H9 (cell line): ENCODE data around the gene SLC15A3. TPM values are rescaled to one million over a fixed set of nuclear protein-coding genes. Genes with fewer than 3 reads are reported as not detected.

ENCODE experiments used
- DNase-seq: peaks from one replicate; pipeline ENCODE4 v3.0.0-alpha.2; 2017
- H2AFZ ChIP-seq: one replicate; pipeline ENCODE4 v1.6.1; 2013; ENCODE audit warnings: mild to moderate bottlenecking, low read length, control low read depth, moderate library complexity
- H2AK5ac ChIP-seq: 2 replicates; pipeline ENCODE4 v1.6.1; 2013; ENCODE audit warnings: low read length, control low read depth, mixed read lengths; ENCODE audit not compliant: insufficient read length
- H2BK120ac ChIP-seq: one replicate; pipeline ENCODE4 v1.6.1; 2013; ENCODE audit warnings: low read depth, mild to moderate bottlenecking, low read length, control low read depth, inconsistent platforms; ENCODE audit not compliant: poor library complexity, severe bottlenecking
- H2BK12ac ChIP-seq: 2 replicates; pipeline ENCODE4 v1.6.1; 2013; ENCODE audit warnings: low read length, control low read depth, mixed read lengths, low read depth; ENCODE audit not compliant: insufficient read length
- H2BK15ac ChIP-seq: 2 replicates; pipeline ENCODE4 v1.6.1; 2013; ENCODE audit warnings: low read depth, low read length, control low read depth
- H2BK20ac ChIP-seq: one replicate; pipeline ENCODE4 v1.6.1; 2013; ENCODE audit warnings: low read depth, mild to moderate bottlenecking, low read length, control low read depth, inconsistent platforms; ENCODE audit not compliant: poor library complexity, severe bottlenecking
- H2BK5ac ChIP-seq: 2 replicates; pipeline ENCODE4 v1.6.1; 2013; ENCODE audit warnings: low read length, control low read depth, mixed read lengths; ENCODE audit not compliant: insufficient read length
- H3K14ac ChIP-seq: 2 replicates; pipeline ENCODE4 v1.6.1; 2013; ENCODE audit warnings: low read length, control low read depth; ENCODE audit not compliant: insufficient read depth
- H3K18ac ChIP-seq: 2 replicates; pipeline ENCODE4 v1.6.1; 2013; ENCODE audit warnings: low read depth, mild to moderate bottlenecking, mixed read lengths, low read length, control low read depth; ENCODE audit not compliant: insufficient read length
- H3K23ac ChIP-seq: 2 replicates; pipeline ENCODE4 v1.6.1; 2013; ENCODE audit warnings: low read length, control low read depth, mixed read lengths, low read depth; ENCODE audit not compliant: insufficient read length
- H3K23me2 ChIP-seq: 2 replicates; pipeline ENCODE4 v1.6.1; 2013; ENCODE audit warnings: low read depth, mild to moderate bottlenecking, mixed read lengths, low read length, control low read depth; ENCODE audit not compliant: insufficient read length, poor library complexity, severe bottlenecking
- H3K27ac ChIP-seq: 2 replicates; pipeline ENCODE4 v1.5.1; 2013; ENCODE audit warnings: low read length, control low read depth, mixed read lengths, low read depth; ENCODE audit not compliant: insufficient read length
- H3K27me3 ChIP-seq: 2 replicates; pipeline ENCODE4 v1.6.1; 2013; ENCODE audit warnings: low read length, control low read depth, inconsistent platforms; ENCODE audit not compliant: insufficient read depth
- H3K4ac ChIP-seq: 2 replicates; pipeline ENCODE4 v1.6.1; 2013; ENCODE audit warnings: low read depth, mild to moderate bottlenecking, control low read depth, inconsistent platforms, low read length, moderate library complexity
- H3K4me1 ChIP-seq: 2 replicates; pipeline ENCODE4 v1.6.1; 2013; ENCODE audit warnings: low read length, control low read depth, inconsistent platforms; ENCODE audit not compliant: insufficient read depth
- H3K4me2 ChIP-seq: 2 replicates; pipeline ENCODE4 v1.6.1; 2013; ENCODE audit warnings: low read length, control low read depth, mixed read lengths; ENCODE audit not compliant: insufficient read length, insufficient read depth
- H3K56ac ChIP-seq: 2 replicates; pipeline ENCODE4 v1.6.1; 2013; ENCODE audit warnings: low read depth, mild to moderate bottlenecking, mixed read lengths, low read length, control low read depth; ENCODE audit not compliant: insufficient read length
- H3K79me1 ChIP-seq: 2 replicates; pipeline ENCODE4 v1.6.1; 2013; ENCODE audit warnings: low read depth, mild to moderate bottlenecking, moderate library complexity, low read length, control low read depth, inconsistent platforms; ENCODE audit not compliant: insufficient read depth, poor library complexity, severe bottlenecking
- H3K79me2 ChIP-seq: 2 replicates; pipeline ENCODE4 v1.6.1; 2013; ENCODE audit warnings: low read length, control low read depth, inconsistent platforms; ENCODE audit not compliant: insufficient read depth
- H3K9ac ChIP-seq: 2 replicates; pipeline ENCODE4 v1.6.1; 2013; ENCODE audit warnings: low read length, control low read depth, mixed read lengths; ENCODE audit not compliant: insufficient read length; ENCODE audit errors: extremely low read depth
- H3K9me3 ChIP-seq: one replicate; pipeline ENCODE4 v1.6.1; 2013; ENCODE audit warnings: low read depth, low read length, inconsistent platforms; ENCODE audit not compliant: control insufficient read depth
- H3T11ph ChIP-seq: one replicate; pipeline ENCODE4 v1.6.1; 2013; ENCODE audit warnings: mild to moderate bottlenecking, low read length, control low read depth, inconsistent platforms
- H4K20me1 ChIP-seq: one replicate; pipeline ENCODE4 v1.6.1; 2013; ENCODE audit not compliant: control insufficient read depth, insufficient read length, insufficient read depth
- H4K5ac ChIP-seq: 2 replicates; pipeline ENCODE4 v1.6.1; 2013; ENCODE audit warnings: low read depth, mild to moderate bottlenecking, mixed read lengths, low read length, control low read depth; ENCODE audit not compliant: insufficient read length
- H4K8ac ChIP-seq: replicated peaks from 2 replicates; pipeline ENCODE4 v1.6.1; 2013; ENCODE audit warnings: low read length, control low read depth, mixed read lengths, low read depth; ENCODE audit not compliant: insufficient read length
- H4K91ac ChIP-seq: 2 replicates; pipeline ENCODE4 v1.6.1; 2013; ENCODE audit warnings: low read depth, mild to moderate bottlenecking, moderate library complexity, mixed read lengths, low read length, control low read depth; ENCODE audit not compliant: insufficient read length
- H3K27ac Mint-ChIP-seq, 3 experiments: 2 replicates in 2 of 3; 3 replicates in 1 of 3; pipeline ENCODE4 v1.8.0; 2020 to 2021; ENCODE audit warnings: mixed read lengths in 3 of 3, mild to moderate bottlenecking in 1 of 3, moderate library complexity in 1 of 3
- H3K27me3 Mint-ChIP-seq: 2 replicates; pipeline ENCODE4 v1.8.0; 2021; ENCODE audit warnings: low read depth, mild to moderate bottlenecking, moderate library complexity, mixed read lengths
- H3K36me3 Mint-ChIP-seq, 3 experiments: 2 replicates in 2 of 3; 3 replicates in 1 of 3; pipeline ENCODE4 v1.8.0; 2020 to 2021; ENCODE audit warnings: low read depth in 3 of 3, mixed read lengths in 3 of 3; ENCODE audit not compliant: insufficient read depth in 1 of 3
- H3K4me1 Mint-ChIP-seq, 2 experiments: 2 replicates each; pipeline ENCODE4 v1.8.0; 2020; ENCODE audit warnings: mixed read lengths in 2 of 2
- H3K4me3 Mint-ChIP-seq, 2 experiments: 2 replicates in 1 of 2; 3 replicates in 1 of 2; pipeline ENCODE4 v1.8.0; 2020 to 2021; ENCODE audit warnings: mild to moderate bottlenecking in 2 of 2, mixed read lengths in 2 of 2, moderate library complexity in 1 of 2
- H3K9me3 Mint-ChIP-seq, 2 experiments: 2 replicates in 1 of 2; 3 replicates in 1 of 2; pipeline ENCODE4 v1.8.0; 2020; ENCODE audit warnings: mild to moderate bottlenecking in 2 of 2, mixed read lengths in 2 of 2, moderate library complexity in 1 of 2
- WGBS: extraction: QIAGEN DNeasy Blood & Tissue Kit; methylation state at CpG from one replicate; pipeline ENCODE4 v1.1.7; 2013; ENCODE audit warnings: missing lambda C conversion rate, low lambda C conversion rate, mixed read lengths; ENCODE audit not compliant: insufficient read length; ENCODE audit errors: extremely low coverage; 5-methylcytosine and 5-hydroxymethylcytosine counted together
- total RNA-seq: library from RNA; stranded (reverse); gene quantifications from 2 replicates; pipeline ENCODE4 v1.2.1, GENCODE V29; 2021
- TF ChIP-seq, protein P1 (sequence below): fragments of 200-600 bp; sonication (generic); conservative IDR thresholded peaks from 3 replicates; pipeline ENCODE4 v1.8.0; 2021; ENCODE audit warnings: antibody characterized with exemption, mild to moderate bottlenecking

Gene SLC15A3
- total RNA-seq, 1 experiment from 2014 or later: 7.0 TPM

DNA sequence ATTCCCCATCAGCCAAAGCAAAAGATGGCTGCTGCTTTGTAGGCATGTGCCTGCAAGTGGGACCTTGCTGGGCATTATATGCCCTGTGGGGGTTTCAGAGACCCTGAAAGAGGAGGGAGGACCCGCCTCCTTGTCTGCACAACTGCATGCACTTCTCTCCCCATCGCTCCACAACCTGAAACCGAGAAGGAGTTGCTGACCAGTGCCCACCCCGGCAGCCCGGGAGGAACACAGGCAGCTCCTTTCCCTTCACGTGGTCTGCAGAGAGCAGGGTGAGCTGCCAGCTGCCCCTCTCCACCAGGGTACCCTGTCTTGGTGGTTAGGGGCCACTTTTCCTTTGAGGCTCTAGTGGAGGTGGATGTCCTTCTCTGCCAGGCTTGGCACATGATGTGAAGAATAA, 29.1 kb downstream of the SLC15A3 start:
- Histone ChIP-seq H2BK120ac (no peak overlapping the region), H2BK5ac (no peak overlapping the region), H3K9me3 (no peaks in the 10 kb centered on the region), H4K91ac (no peak overlapping the region), H3K4me1 (peaks cover 2% of the 10 kb centered on the region), H3K79me2 (no peaks in the 10 kb centered on the region), H3K79me1 (no peaks in the 10 kb centered on the region), H3K14ac (no peak overlapping the region), H3T11ph (no peak overlapping the region), H3K27me3 (no peaks in the 10 kb centered on the region), H2AFZ (no peak overlapping the region), H3K23me2 (peaks cover 10% of the 10 kb centered on the region), H3K18ac (no peak overlapping the region), H4K5ac (no peak overlapping the region), H3K9ac (no peak overlapping the region), H2BK20ac (no peak overlapping the region), H3K56ac (no peak overlapping the region), H2AK5ac (no peak overlapping the region), H3K4me2 (no peak overlapping the region), H3K27ac (no peak overlapping the region), H2BK15ac (no peak overlapping the region), H4K8ac (no peak overlapping the region), H2BK12ac (no peak overlapping the region), H3K4ac (no peak overlapping the region), H4K20me1 (no peaks in the 10 kb centered on the region), H3K23ac (no peak overlapping the region)
- H3K36me3 Mint-ChIP-seq: peaks cover 22 to 46% (median 40%) of the 10 kb centered on the region in 3 experiments; a peak in 6 of 7 replicates
- H3K9me3 Mint-ChIP-seq: no peaks in the 10 kb centered on the region
- no peak for DNase-seq
- peaks cover 7% of the 10 kb centered on the region for H3K27me3 Mint-ChIP-seq
- H3K27ac Mint-ChIP-seq: no peak overlapping the region
- TF ChIP-seq, protein P1, sequence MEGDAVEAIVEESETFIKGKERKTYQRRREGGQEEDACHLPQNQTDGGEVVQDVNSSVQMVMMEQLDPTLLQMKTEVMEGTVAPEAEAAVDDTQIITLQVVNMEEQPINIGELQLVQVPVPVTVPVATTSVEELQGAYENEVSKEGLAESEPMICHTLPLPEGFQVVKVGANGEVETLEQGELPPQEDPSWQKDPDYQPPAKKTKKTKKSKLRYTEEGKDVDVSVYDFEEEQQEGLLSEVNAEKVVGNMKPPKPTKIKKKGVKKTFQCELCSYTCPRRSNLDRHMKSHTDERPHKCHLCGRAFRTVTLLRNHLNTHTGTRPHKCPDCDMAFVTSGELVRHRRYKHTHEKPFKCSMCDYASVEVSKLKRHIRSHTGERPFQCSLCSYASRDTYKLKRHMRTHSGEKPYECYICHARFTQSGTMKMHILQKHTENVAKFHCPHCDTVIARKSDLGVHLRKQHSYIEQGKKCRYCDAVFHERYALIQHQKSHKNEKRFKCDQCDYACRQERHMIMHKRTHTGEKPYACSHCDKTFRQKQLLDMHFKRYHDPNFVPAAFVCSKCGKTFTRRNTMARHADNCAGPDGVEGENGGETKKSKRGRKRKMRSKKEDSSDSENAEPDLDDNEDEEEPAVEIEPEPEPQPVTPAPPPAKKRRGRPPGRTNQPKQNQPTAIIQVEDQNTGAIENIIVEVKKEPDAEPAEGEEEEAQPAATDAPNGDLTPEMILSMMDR: no peak
- peaks cover 20 to 22% of the 10 kb centered on the region in 2 experiments for H3K4me1 Mint-ChIP-seq
- H3K4me3 Mint-ChIP-seq: no peak overlapping the region
- no CpG with 5 or more reads among the region's 6 CpGs for WGBS
